Measurements from ENCODE around the gene ST3GAL2.
"Not testable (repeated sequence)": the region's sequence is repeated elsewhere in the genome, so short reads cannot be mapped to it uniquely, and the experiment has no call there.

The ST3GAL2 gene

DNA sequence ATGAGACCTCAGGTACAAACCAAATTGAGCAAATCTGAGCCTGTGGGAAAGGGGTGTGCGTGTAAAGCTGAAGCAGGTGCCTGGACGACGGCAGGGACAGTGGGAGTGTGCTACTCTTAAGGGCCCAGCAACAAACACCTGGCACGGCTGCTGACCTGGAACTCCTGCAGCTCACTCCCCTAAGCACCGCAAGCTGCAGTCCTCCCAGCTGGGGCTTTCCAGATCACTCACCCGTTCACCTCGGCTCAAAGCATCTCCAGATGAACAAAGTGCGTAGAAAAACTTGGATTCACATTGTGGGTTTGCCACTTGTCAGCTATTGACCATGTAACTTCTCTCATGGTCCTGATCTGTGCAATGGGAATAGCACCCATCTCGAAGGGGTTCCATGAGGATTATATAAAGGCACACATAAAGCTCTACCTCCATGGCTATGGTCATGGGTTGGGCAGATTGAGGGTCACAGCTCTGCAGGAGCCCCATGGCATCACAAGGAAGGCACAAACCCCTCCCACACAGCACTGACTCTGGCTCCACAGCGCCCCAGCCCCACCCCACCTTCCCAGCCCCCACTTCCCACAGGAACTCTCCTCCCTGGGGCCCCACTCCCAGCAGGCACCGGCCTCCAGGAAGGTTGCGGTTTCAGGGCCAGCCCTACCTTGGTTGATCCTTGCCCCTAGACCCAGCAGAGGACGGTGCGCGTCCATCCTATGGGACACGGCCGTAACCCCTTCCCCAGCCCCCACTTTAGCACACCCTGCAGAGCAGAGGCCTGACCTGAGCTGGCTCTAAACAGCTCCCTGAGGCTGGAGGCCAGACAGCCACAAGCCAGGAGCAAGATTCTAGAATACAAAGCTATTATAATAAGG lies 21.9 kb downstream of the ST3GAL2 start:
- Histone ChIP-seq H3K9me3 (no peaks in the 10 kb centered on the region; the same call in 1 of the 2 replicates), H3K36me3 (peaks cover 18% of the 10 kb centered on the region), H3K4me3 (ENCODE audit: low read depth, low read length) (no peak overlapping the region), H3K4me1 (peaks cover 9% of the 10 kb centered on the region), H3K27me3 (no peaks in the 10 kb centered on the region)
- TF ChIP-seq, protein P1, sequence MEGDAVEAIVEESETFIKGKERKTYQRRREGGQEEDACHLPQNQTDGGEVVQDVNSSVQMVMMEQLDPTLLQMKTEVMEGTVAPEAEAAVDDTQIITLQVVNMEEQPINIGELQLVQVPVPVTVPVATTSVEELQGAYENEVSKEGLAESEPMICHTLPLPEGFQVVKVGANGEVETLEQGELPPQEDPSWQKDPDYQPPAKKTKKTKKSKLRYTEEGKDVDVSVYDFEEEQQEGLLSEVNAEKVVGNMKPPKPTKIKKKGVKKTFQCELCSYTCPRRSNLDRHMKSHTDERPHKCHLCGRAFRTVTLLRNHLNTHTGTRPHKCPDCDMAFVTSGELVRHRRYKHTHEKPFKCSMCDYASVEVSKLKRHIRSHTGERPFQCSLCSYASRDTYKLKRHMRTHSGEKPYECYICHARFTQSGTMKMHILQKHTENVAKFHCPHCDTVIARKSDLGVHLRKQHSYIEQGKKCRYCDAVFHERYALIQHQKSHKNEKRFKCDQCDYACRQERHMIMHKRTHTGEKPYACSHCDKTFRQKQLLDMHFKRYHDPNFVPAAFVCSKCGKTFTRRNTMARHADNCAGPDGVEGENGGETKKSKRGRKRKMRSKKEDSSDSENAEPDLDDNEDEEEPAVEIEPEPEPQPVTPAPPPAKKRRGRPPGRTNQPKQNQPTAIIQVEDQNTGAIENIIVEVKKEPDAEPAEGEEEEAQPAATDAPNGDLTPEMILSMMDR (IDR thresholded peaks at IDR 0.05; ENCODE audit: low read depth, low read length), result no peak
- no peak for DNase-seq

DNA sequence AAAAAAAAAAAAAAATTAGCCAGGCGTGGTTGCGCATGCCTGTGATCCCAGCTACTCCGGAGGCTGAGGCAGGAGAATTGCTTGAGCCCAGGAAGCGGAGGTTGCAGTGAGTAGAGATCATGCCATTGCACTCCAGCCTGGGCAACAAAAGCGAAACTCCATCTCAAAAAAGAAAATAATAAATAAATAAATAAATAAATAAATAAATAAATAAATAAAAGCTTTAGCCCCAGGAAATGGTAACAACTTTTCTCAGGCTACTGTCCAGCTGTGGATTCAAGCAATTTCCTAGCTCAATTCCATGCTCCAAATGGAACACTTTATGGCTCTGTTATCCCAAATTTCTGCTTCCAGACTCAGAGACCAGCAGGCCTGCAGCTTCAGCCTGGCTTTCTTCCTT lies 25.3 kb downstream of the ST3GAL2 start:
- H3K9me3 ChIP-seq; H3K4me3 ChIP-seq (ENCODE audit: low read depth, low read length); DNase-seq; H3K27me3 ChIP-seq; H3K4me1 ChIP-seq: not testable (repeated sequence)
- peaks cover 19% of the 10 kb centered on the region for H3K36me3 ChIP-seq

DNA sequence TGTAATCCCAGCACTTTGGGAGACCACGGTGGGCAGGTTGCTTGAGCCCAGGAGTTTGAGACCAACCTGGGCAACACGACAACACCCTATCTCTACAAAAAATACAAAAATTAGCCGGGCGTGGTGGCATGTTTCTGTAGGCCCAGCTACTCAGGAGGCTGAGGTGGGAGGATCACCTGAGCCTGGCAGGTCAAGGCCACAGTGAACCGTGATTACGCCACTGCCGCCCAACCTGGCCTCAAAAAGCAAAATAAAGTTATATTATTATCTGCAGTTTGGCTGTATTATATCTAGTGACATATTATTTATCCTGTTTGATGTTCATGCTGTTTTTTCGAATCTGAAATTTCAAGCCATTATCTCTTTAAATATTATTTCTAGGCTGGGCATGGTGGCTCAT lies 26.5 kb downstream of the ST3GAL2 start:
- H3K36me3 ChIP-seq, result peaks cover 16% of the 10 kb centered on the region
- no peak for DNase-seq
- no peak overlapping the region for H3K4me3 ChIP-seq (ENCODE audit: low read depth, low read length)
- TF ChIP-seq, protein P1 (IDR thresholded peaks at IDR 0.05; ENCODE audit: low read depth, low read length), result no peak
- no peaks in the 10 kb centered on the region for H3K27me3 ChIP-seq
- peaks cover 16% of the 10 kb centered on the region for H3K4me1 ChIP-seq
- H3K9me3 ChIP-seq, result no peaks in the 10 kb centered on the region; the same call in 1 of the 2 replicates

DNA sequence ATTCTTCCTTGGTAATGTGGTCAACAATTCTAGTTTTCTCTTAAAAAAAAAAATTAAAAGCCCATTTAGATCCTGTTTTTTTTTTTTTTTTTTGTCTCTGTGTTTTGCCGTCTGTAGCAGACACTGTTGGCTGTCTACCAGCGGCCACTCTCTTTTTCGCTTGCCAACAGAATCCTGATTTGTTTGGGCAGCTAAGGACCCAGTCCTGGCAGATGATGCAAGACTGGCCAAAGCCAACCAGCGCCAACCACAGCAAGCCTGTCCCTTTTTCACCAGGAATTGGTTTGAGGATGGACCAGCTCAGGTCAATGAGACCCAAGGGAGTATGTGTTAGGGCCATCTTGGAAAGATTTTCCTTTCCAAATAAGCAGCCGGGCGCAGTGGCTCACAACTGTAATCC lies 28.2 kb downstream of the ST3GAL2 start:
- Histone ChIP-seq H3K9me3 (no peaks in the 10 kb centered on the region), H3K36me3 (peaks cover 16% of the 10 kb centered on the region), H3K4me1 (peaks cover 16% of the 10 kb centered on the region), H3K4me3 (ENCODE audit: low read depth, low read length) (no peak overlapping the region), H3K27me3 (no peaks in the 10 kb centered on the region)
- DNase-seq, result no peak
- TF ChIP-seq, protein P1 (IDR thresholded peaks at IDR 0.05; ENCODE audit: low read depth, low read length), result no peak

DNA sequence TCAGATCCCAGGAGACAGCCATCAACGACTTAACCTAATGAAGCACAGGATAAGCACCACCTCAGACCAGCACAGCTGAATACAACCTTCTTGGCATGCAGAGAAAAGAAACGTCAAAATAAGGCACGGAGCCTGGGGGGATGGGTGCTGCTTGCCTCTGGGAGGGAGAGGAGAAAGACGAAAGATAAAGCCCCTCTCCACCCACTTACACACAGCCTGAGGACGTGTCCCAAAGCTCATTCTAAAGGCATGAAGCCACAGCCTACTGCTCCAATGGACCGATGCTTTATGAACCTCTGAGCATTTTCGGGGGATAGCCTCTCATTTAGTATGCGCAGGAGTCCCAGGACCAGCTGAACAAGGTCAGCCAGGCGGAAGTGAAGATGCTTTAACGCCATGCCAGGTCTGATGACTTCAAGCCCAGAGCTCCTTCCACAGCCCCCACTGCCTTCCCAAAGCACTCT lies 31.1 kb downstream of the ST3GAL2 start:
- Histone ChIP-seq H3K27me3 (no peaks in the 10 kb centered on the region), H3K9me3 (no peaks in the 10 kb centered on the region), H3K4me3 (ENCODE audit: low read depth, low read length) (no peak overlapping the region), H3K4me1 (peaks cover 16% of the 10 kb centered on the region), H3K36me3 (peaks cover 16% of the 10 kb centered on the region)
- DNase-seq, result no peak
- TF ChIP-seq, protein P1 (IDR thresholded peaks at IDR 0.05; ENCODE audit: low read depth, low read length), result no peak

DNA sequence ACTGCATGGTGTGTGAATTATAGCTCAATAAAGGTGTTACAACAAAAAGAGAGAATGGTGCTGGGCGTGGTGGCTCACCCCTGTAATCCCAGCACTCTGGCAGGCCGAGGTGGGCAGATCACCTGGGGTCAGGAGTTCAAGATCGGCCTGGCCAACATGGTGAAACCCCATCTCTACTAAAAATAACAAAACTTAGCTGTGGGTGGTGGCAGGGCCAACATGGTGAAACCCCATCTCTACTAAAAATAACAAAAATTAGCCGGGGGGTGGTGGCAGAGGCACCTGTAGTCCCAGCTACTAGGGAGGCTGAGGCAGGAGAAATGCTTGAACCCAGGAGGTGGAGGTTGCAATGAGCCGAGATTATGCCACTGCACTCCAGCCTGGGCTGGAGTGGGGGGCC lies 32.8 kb downstream of the ST3GAL2 start:
- H3K9me3 ChIP-seq; H3K27me3 ChIP-seq; H3K36me3 ChIP-seq; DNase-seq; H3K4me3 ChIP-seq (ENCODE audit: low read depth, low read length): not testable (repeated sequence)
- H3K4me1 ChIP-seq, result peaks cover 16% of the 10 kb centered on the region

DNA sequence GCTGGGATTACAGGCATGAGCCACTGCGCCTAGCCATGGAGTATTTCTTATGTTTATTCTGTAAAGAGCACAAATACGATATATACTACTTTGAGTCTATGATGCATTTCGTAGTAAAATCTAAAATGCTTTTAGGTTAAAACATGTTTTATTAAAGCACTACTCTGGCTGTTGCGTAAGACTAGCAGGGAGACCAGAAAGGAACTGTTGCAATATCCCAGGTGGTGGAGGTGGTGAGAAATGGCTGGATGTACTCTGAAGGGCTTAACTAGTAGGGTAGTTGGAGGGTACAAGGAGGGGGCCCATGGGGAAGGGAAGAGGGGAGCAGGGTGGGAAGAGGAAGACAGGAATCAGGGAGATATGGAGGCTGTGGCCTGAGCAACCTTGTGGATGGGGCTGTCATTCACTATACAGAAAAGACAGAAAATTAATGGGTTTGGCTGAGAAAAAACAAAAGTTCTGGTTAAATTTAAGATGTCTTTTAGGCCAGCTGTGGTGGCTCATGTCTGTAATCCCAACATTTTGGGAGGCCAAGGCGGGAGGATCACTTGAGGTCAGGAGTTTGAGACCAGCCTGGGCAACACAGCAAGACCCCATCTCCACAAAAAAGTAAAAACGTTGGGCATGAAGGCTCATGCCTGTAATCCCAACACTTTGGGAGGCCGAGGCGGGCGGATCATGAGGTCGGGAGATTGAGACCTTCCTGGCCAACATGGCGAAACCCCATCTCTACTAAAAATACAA lies 35.8 kb downstream of the ST3GAL2 start:
- DNase-seq, result no peak
- H3K9me3 ChIP-seq, result no peaks in the 10 kb centered on the region
- H3K27me3 ChIP-seq, result no peaks in the 10 kb centered on the region
- H3K4me1 ChIP-seq, result peaks cover 26% of the 10 kb centered on the region
- H3K4me3 ChIP-seq (ENCODE audit: low read depth, low read length), result no peak overlapping the region
- H3K36me3 ChIP-seq, result peaks cover 7% of the 10 kb centered on the region
- TF ChIP-seq, protein P1 (IDR thresholded peaks at IDR 0.05; ENCODE audit: low read depth, low read length), result no peak
